GM18526 (cell line): ENCODE results near the gene NHS.

ENCODE experiments used
- POLR2A ChIP-seq: IDR thresholded peaks from 3 replicates; pipeline ENCODE4 v1.6.1; 2011; ENCODE audit not compliant: insufficient read length; ENCODE audit errors: extremely low read depth

The NHS gene

DNA sequence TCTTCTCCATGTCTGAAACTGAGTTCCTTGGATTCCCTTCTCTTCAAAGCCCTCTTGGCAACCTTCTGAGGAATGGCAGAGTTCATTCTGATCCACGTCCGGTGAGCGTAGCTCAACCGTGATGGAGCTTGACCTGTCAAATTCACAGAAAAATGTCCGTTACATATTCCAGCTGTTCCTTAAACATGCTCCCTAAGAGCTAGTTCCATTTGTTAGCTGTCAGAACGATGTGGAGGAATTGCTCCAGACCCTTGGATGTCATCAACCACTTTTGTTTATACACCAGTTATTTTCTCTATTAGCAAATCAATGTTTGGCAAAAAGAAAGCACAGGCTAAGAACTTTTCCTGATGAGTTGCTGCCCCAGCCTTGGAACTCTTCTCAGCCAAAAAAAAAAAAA lies 50.1 kb downstream of the NHS start:
- no peak for TF ChIP-seq POLR2A

DNA sequence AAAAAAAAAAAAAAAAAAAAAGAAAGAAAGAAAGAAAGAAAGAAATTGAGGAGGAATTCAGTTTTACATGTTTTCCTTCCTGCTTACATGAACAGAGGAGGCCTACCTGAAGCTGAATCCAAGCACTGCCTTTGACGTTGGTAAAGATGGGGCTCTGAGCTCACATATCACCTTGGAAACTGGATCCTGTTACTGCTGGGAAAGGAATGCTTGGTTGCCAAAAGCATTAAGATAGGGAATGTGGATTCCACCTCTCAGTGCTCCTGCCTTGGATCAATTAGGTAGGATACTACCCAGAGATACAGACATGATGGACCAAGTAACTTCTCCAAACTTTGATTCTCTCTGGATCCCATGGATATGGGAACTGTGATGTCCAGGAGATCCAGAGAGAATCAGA lies 50.6 kb downstream of the NHS start:
- no peak for TF ChIP-seq POLR2A

DNA sequence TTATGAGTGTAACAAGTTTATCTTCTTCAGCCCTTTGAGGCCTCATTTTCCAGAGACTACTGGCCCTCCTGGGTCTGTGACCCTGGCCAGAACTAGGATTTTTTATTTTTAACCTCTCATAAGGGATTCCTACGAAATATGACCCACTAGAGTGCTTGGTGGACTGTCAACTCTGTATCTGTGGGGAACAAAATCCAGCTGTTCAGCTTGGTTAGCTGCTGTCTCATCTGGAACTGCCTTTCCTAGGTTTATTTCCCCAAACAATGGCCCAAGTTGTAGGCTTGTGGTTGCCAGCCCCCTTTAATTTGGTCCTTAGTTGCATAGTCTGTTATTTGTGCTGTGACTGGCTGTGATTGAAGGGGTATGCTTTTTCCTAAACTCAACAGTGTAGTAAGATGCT lies 56.2 kb downstream of the NHS start:
- TF ChIP-seq POLR2A: no peak

DNA sequence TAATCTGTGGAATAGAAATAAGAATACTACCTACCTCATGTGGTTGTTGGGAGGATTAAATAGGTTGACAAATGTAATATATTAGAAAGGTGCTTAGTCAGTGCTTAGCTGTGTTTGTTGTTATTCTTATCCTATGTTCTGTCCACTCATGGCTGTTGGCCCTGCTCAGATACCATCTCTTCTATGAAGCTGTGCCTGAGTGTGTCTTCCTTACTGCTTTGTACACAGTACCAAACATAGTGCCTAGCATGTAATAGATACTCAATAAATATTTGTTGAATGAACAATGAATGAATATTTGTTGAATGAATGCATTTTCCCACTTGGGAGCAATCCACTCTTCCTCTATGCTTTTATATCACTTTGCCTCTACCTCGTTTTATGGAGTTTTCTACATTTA lies 57.2 kb downstream of the NHS start:
- no peak for TF ChIP-seq POLR2A

DNA sequence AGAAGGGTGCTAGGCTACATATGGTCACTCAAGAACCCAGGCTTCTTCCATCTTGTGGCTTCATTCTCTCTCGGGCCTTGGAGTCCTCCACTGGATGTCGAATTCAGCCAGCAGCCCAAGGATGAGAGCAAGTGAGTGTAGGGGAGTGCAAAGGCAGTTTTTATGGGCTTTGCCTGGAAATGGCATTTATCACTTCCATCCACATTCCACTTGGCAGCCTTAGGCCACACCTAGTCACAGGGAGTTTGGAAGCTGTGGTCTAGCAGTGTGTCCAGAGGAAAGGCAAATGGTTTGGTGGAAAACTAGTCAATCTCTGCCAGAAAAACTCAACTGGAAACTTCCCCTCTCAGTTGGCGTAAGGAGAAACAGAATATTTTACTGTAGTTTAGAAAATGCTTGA lies 59.0 kb downstream of the NHS start:
- no peak for TF ChIP-seq POLR2A

DNA sequence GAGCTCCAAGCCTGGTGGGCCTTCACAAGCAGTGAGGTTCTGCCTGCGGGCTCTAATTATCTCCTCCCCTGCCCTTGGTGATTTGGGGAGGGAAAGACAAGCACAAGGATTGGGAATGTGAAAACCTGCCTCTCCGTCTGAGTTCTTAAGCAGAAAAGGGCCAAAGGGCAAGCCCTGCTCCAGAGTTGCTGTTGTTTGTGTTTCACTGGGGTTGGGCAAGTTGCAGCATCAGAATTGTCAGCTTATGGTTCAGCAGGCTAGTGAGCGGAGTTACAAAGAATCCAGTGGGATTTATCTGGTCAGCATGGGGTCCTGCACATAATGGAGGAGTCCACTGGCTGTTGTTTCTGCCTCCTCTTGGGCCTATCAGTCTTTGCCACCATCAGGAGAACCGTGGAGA lies 60.5 kb downstream of the NHS start:
- TF ChIP-seq POLR2A: no peak

GRCh38 chrX:17438221-17438620 lies 63.2 kb downstream of the NHS start:
- no peak for TF ChIP-seq POLR2A

- no peak for TF ChIP-seq POLR2A
These were observed 65.3 kb downstream of the NHS start for GRCh38 chrX:17440258-17440657.

DNA sequence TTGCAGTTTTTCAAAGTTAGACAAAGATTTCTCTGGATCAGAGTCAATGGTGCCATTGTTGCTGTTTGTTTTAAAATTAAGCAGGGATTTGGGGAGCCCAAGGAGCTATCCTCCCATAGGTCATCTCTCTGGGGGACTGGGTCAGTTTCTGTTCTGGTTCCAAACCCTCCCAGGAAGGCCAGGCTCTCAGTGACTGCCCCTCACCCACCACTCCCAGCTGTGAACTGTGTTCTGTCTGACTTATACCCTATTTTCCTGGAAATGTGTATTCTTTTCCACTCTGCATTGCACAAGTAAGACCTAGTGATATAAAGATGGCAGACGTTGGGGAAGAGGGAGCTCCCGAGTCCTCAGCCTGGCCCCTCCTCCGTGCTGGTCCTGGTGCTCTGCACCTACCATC lies 65.8 kb downstream of the NHS start:
- no peak for TF ChIP-seq POLR2A

- no peak for TF ChIP-seq POLR2A
These were observed 67.0 kb downstream of the NHS start for GRCh38 chrX:17441965-17442364.

GRCh38 chrX:17442898-17443297 lies 67.9 kb downstream of the NHS start:
- TF ChIP-seq POLR2A: no peak

- no peak for TF ChIP-seq POLR2A
These were observed 68.6 kb downstream of the NHS start for GRCh38 chrX:17443556-17443955.

DNA sequence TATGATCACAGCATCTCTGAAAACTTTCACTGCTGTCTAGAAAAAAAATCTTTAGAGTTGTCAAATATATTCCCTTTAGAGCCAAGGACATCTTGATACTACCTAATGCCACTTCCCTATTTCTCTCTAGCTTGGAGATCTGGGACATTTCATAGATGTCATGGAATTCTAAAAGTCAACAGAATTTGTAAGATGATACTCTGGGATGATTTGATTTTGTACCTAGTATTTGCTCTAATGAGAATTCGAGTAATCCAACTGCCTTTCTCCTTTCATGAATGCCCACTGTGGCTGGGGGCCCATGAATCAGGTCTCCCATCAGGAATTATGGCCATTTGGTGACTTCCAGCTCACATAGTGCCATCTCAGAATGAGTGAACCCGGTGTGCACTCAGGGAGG lies 73.2 kb downstream of the NHS start:
- no peak for TF ChIP-seq POLR2A

DNA sequence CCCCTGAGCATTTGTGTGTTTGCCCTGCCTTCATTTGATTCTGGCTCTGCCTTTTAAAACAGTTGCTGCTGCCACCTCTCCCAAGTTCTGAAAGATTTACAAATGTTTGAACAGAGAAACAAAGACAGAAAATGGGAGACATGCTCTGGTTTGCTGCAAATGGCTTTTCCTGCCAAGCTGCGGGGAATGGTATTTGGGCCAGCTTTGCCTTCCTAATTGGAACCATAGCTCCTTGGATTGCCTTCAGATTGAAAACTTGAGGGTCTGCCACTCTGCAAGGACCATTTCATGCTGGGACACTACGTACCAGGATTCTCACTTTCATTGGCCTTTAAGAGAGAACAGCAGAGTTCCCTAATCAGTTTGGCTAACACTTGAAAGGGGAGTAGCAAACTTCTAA lies 74.9 kb downstream of the NHS start:
- no peak for TF ChIP-seq POLR2A

DNA sequence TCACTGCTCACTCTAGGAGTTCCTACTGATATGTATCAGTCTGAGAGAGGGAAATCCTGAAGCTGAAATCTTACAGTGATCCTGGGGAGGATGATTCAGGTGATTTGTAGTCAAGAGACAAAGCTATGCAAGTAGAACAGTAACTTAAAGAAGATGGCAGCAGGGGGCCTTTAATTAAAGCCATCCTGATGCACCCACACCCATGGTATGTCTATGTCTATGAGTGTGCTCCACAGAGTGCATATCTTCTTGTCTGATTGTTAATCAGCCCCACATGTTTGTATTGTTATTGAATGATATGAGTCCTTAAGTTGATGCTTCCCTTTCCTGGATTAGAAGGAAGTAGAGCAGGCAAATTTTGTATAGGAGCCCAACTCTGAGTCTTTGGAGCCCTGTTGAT lies 78.8 kb downstream of the NHS start:
- TF ChIP-seq POLR2A: no peak

GRCh38 chrX:17456526-17456925 lies 81.5 kb downstream of the NHS start:
- no peak for TF ChIP-seq POLR2A

DNA sequence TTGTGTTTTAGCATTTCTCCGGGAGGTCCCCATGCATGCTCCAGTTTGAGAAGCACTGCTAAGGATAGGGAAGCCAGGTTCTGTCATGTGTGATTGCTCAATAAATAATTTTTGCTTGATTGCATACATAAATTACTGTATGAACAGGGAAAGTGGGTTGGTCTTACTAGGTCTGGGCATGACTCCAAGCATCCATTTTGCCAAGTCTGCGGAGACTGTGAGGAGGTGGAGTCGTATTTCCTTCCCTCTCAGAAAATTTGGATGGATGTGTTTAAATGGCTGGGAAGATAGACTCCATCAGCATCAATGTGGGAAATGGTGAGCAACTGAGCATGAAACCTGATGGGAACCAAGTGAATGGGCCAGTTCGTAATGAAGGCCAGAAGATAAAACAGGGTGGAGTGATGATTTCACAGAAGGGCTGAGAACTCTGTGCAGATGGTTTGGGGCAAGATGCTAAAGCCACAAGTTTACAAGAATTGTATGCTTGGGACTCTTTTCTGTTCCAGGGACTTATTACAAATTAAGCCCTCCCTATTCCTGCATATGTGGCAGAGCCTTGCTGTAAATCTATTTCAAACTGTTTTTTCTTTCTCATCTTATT lies 84.1 kb downstream of the NHS start:
- no peak for TF ChIP-seq POLR2A

- TF ChIP-seq POLR2A: no peak
These were observed 84.7 kb downstream of the NHS start for GRCh38 chrX:17459661-17460060.
